Measurements from ENCODE around the gene SYNPO.

The SYNPO gene

GRCh38 chr5:150609843-150610584 lies 30.4 kb upstream of the SYNPO start:
- H3K27ac ChIP-seq (ENCODE audit: low read length) = no peak overlapping the region
- no peaks in the 10 kb centered on the region for H3K36me3 ChIP-seq (replicated peaks; ENCODE audit: insufficient read depth, low read length)
- H3K27me3 ChIP-seq (replicated peaks; ENCODE audit: insufficient read depth, low read length) = no peaks in the 10 kb centered on the region
- H3K4me2 ChIP-seq (ENCODE audit: low read depth, low read length) = no peak overlapping the region
- no peak overlapping the region for H3K9ac ChIP-seq (ENCODE audit: low read length)
- no peak overlapping the region for H3K4me3 ChIP-seq (ENCODE audit: low read length)
- no peak overlapping the region for H2AFZ ChIP-seq (ENCODE audit: low read length)
- no peaks in the 10 kb centered on the region for H3F3A ChIP-seq (ENCODE audit: insufficient read depth, low read length)
- H3K9me3 ChIP-seq (replicated peaks; ENCODE audit: insufficient read depth, low read length) = no peaks in the 10 kb centered on the region
- no peaks in the 10 kb centered on the region for H4K20me1 ChIP-seq (ENCODE audit: insufficient read depth, low read length)
- TF ChIP-seq EZH2phosphoT487 (IDR thresholded peaks at IDR 0.05; ENCODE audit: low read length) = no peak
- H3K9me2 ChIP-seq (replicated peaks; ENCODE audit: insufficient read depth, low read length) = no peaks in the 10 kb centered on the region
- H3K79me2 ChIP-seq (ENCODE audit: low read length) = no peaks in the 10 kb centered on the region
- no peaks in the 10 kb centered on the region for H3K4me1 ChIP-seq (ENCODE audit: low read length)
- no peak for DNase-seq

GRCh38 chr5:150611026-150611425 lies 29.4 kb upstream of the SYNPO start:
- Histone ChIP-seq H3K4me1 (ENCODE audit: low read length) (no peaks in the 10 kb centered on the region), H2AFZ (ENCODE audit: low read length) (no peak overlapping the region), H3K9me3 (replicated peaks; ENCODE audit: insufficient read depth, low read length) (no peaks in the 10 kb centered on the region), H3K27ac (ENCODE audit: low read length) (no peak overlapping the region), H4K20me1 (ENCODE audit: insufficient read depth, low read length) (no peaks in the 10 kb centered on the region), H3K4me2 (ENCODE audit: low read depth, low read length) (no peak overlapping the region), H3K79me2 (ENCODE audit: low read length) (no peaks in the 10 kb centered on the region), H3K27me3 (replicated peaks; ENCODE audit: insufficient read depth, low read length) (no peaks in the 10 kb centered on the region), H3F3A (ENCODE audit: insufficient read depth, low read length) (no peaks in the 10 kb centered on the region), H3K36me3 (replicated peaks; ENCODE audit: insufficient read depth, low read length) (no peaks in the 10 kb centered on the region), H3K9me2 (replicated peaks; ENCODE audit: insufficient read depth, low read length) (no peaks in the 10 kb centered on the region), H3K4me3 (ENCODE audit: low read length) (no peak overlapping the region), H3K9ac (ENCODE audit: low read length) (no peak overlapping the region)
- TF ChIP-seq EZH2 (optimal IDR thresholded peaks at IDR 0.05; ENCODE audit: low read depth, low read length) = no peak
- TF ChIP-seq CTCF (IDR thresholded peaks at IDR 0.05; ENCODE audit: low read length) = no peak
- no peak for TF ChIP-seq EZH2phosphoT487 (IDR thresholded peaks at IDR 0.05; ENCODE audit: low read length)
- no peak for DNase-seq

- Histone ChIP-seq H3K4me1 (ENCODE audit: low read length) (no peaks in the 10 kb centered on the region), H3K9ac (ENCODE audit: low read length) (no peak overlapping the region), H3K9me2 (replicated peaks; ENCODE audit: insufficient read depth, low read length) (no peaks in the 10 kb centered on the region), H3F3A (ENCODE audit: insufficient read depth, low read length) (no peaks in the 10 kb centered on the region), H3K79me2 (ENCODE audit: low read length) (no peaks in the 10 kb centered on the region), H3K9me3 (replicated peaks; ENCODE audit: insufficient read depth, low read length) (no peaks in the 10 kb centered on the region), H3K36me3 (replicated peaks; ENCODE audit: insufficient read depth, low read length) (no peaks in the 10 kb centered on the region), H3K27ac (ENCODE audit: low read length) (no peak overlapping the region), H3K27me3 (replicated peaks; ENCODE audit: insufficient read depth, low read length) (0 out of 2 replicates have a peak, but pooled peaks cover 4% of the 10 kb centered on the region), H2AFZ (ENCODE audit: low read length) (no peak overlapping the region), H3K4me3 (ENCODE audit: low read length) (no peak overlapping the region), H3K4me2 (ENCODE audit: low read depth, low read length) (no peak overlapping the region), H4K20me1 (ENCODE audit: insufficient read depth, low read length) (no peaks in the 10 kb centered on the region)
- TF ChIP-seq EZH2 (optimal IDR thresholded peaks at IDR 0.05; ENCODE audit: low read depth, low read length) (no peak), EZH2phosphoT487 (IDR thresholded peaks at IDR 0.05; ENCODE audit: low read length) (no peak), CTCF (IDR thresholded peaks at IDR 0.05; ENCODE audit: low read length) (no peak)
- no peak for DNase-seq
Observed at GRCh38 chr5:150612405-150612804, 28.1 kb upstream of the SYNPO start.
